SK-MEL-5 (cell line): Measurements from ENCODE around the gene LENG9. TPM values are rescaled to one million over a fixed set of nuclear protein-coding genes. Genes with fewer than 3 reads are reported as not detected.
"Not testable (repeated sequence)": the region's sequence is repeated elsewhere in the genome, so short reads cannot be mapped to it uniquely, and the experiment has no call there.

Experiments used
- DNase-seq: peaks from one replicate; pipeline ENCODE4 v3.0.0-alpha.2; 2016; ENCODE audit warnings: low read depth, low spot score
- in situ Hi-C: cut with HindIII; loops from 2 replicates; pipeline ENCODE4 v1.10.0; 2016; ENCODE audit warnings: low sequenced_read_pairs, high pct_unique_total_duplicates, low pct_unique_long_range_greater_than_20kb
- polyA plus RNA-seq, 2 experiments: library from polyadenylated mRNA; depleted of rRNA; stranded (reverse); fragments of >200 nt; gene quantifications; 2 replicates each; pipeline ENCODE4 v1.2.3, GENCODE V29; 2015
- total RNA-seq: library from RNA; depleted of rRNA; stranded (reverse); fragments of >200 nt; shearing (Covaris generic); gene quantifications from 2 replicates; pipeline ENCODE4 v1.2.3, GENCODE V29; 2014; rRNA removed

LENG9 gene
- 6.1 and 7.2 TPM in 2 replicates for total RNA-seq
- polyA plus RNA-seq (2015; cell fraction: cytosol; rRNA removed), result 7.9 and 9.2 TPM in 2 replicates
- 1.5 and 3.3 TPM in 2 replicates for polyA plus RNA-seq (2015; cell fraction: nucleus; rRNA removed)

DNA sequence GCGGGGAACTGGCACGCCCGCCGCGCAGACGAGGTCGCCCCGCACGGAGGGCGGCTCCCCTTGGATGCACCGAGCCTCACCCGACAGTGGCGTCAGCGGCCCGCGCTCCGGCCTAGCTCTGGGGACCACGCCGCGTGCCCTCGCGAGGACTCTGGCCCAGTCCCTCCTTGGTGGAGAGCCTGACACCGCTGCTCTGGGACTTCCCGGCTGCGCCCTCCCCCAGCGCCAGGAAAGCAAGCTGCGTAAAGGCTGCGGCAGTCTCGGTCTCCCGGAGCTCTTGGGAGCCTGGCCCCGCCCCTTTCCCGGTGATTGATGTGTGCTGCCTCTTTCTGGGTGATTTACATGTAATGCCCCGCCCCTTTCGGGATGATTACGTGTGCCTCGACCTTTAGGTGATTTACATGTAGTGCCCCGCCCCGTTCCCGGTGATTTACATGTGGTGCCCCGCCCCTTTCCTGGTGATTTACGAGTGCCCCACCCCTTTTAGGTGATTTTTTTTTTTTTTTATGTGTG, at the start of gene LENG9:
LENG9 (minus strand) TSS at position 248 of the 513 bp plus-strand sequence. CDS start 252 bp downstream, outside the sequence.
- peak; percentile 97 for DNase-seq
- in situ Hi-C loops, result no loop called here

DNA sequence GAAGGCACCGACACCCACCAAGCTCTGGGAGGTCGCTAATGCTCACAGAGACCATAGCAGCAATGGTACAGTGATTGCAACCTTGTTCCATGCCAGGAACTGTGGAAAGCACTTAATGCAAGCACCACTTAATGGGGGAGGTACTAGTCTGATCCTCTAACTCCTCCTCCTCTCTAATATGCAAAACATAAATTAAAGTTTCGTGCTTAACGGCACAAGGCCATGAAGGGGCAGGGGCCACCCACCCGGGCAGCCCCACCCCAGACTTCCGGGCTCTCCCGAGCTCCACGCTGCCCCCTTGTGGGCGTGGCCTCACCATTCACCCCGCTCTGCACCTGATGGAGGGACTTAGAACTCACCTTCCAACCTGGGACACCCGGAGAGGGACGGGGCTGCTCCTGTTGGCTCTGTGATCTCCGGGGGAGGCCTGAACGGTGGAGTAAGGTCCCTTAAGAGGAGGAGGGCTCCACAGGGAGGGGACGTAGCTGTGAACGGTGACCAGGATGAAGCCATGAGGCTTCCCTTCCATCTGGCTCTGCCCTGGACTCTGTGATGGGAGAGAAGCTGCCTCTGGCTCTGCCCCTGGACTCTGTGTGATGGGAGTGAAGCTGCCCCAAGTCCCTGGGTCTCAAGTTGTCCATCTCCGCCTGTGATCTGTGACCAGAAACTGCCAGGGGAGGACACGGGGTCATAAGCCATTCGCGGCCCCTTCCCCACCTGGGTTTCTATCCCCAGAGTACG, 45.8 kb upstream of the LENG9 start:
- in situ Hi-C loops, DNase-seq: not testable (repeated sequence)

DNA sequence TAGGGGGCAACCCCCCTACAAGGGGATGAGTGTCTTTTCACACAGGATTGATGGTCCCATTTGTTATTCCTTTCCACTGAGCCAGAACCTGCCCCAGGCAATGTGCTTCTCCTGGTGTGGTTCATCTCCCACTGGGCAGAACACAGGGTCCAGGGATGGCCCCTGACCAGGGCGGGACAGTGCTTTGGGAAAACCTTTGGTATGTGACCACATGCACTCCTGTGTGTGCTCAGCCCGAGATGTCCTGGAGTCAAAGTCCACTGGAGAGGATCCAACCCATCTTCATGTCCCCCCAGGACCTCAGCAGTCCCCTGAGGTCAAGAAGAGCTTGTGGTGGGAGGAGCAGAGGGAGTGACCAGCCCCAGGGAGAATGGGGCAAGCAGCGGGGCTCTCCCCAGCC, 44.9 kb upstream of the LENG9 start:
- DNase-seq, in situ Hi-C loops: not testable (repeated sequence)

DNA sequence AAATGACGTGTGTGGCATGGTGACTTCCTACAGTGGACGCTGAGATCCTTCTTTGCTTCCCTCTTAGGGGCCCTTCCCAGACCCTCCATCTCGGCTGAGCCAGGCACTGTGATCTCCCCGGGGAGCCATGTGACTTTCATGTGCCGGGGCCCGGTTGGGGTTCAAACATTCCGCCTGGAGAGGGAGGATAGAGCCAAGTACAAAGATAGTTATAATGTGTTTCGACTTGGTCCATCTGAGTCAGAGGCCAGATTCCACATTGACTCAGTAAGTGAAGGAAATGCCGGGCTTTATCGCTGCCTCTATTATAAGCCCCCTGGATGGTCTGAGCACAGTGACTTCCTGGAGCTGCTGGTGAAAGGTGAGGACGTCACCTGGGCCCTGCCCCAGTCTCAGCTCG, 44.2 kb upstream of the LENG9 start:
- in situ Hi-C loops, result no loop called here
- DNase-seq, result no peak

GRCh38 chr19:54507038-54507717, 43.6 kb upstream of the LENG9 start:
- DNase-seq, in situ Hi-C loops: not testable (repeated sequence)

GRCh38 chr19:54506079-54506478, 42.5 kb upstream of the LENG9 start:
- in situ Hi-C loops, result no loop called here

GRCh38 chr19:54505542-54505941, 42.0 kb upstream of the LENG9 start:
- in situ Hi-C loops, result not testable (repeated sequence)

More at GRCh38 chr19:54506079-54506478, 42.5 kb upstream of the LENG9 start:
- no peak for DNase-seq

DNA sequence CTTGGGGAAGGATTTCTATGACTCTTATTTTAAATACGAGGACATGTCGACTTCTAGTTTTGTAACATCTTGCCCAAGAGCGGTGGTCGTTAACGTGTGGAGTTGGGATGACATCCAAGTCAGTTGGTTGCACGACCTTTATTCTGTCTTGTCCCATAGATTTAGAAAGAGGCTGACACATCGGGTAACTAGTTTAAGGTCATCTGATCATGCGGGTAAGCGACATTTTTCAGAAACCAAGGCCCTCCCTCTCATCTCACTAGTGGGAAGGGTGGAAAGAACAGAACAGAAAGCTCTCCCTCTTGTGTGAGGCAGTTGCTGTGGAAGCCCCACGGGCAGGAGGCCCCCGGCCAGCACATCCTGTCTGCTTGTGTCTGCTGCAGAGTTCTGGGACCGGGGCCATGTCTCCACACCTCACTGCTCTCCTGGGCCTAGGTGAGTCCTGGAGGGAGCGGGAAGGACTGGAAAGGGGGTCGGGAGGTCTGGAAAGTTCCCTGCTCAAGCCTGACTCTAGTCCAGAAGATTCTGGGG, 39.0 kb upstream of the LENG9 start, which contains the start of gene LAIR2:
LAIR2 (plus strand) TSS at position 314 of the 531 bp plus-strand sequence; CDS start at position 402, 88 bp downstream.
- in situ Hi-C loops, result no loop called here
- no peak for DNase-seq

More at GRCh38 chr19:54505542-54505941, 42.0 kb upstream of the LENG9 start:
- not testable (repeated sequence) for DNase-seq

DNA sequence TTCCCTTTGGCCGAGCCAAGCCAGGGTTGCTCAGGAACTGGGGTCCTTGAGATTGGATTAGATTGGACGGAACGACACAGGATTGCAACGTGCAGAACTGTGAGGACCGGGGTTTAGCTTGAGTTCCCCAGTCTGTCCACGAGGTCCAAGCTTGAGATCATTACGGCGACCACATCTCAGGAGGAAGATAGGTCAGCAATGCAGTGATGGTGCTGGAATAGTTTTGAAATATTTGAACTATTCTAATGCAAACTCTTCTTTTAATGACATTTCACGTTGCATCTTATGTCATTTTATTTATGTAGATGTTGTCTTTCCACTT, 34.8 kb upstream of the LENG9 start:
- in situ Hi-C loops, result not testable (repeated sequence)

DNA sequence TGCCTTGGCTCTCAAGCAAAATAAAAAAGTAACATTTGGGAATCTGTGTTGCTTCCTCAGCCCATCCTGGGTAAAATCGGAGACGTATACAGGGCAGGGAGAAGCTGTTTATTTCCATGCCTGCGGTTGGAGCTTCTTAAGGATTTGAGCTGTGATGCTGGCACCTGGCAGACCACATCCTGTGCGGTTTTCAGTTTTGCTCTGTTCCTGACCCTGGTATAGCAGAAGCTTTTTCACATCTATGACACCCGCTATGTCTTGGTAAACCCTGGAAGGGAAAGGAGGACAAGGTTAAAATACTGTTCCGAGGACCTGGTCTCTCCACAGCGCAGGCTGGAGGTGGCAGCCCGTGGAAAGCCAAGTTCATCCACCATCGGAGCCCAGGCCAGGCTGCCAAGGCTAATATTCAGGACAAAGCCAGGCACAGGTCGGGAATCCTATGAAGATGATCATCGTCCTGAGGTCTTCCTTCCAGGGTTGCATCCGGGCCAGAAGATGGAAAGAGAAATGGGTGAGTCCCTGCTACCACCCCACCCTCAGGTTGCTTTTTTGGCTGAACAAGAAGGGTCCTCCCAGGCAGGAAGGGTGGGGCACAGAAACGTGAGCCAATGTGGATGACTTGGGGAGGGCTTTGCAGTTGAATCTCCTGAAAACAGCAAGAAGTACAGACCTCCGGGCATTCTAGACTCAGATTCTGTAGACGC, 34.3 kb upstream of the LENG9 start:
- DNase-seq, in situ Hi-C loops: not testable (repeated sequence)

More for the DNA sequence above, 34.8 kb upstream of the LENG9 start:
- not testable (repeated sequence) for DNase-seq

- DNase-seq, in situ Hi-C loops: not testable (repeated sequence)
Measured at GRCh38 chr19:54495284-54495683, 31.7 kb upstream of the LENG9 start.

DNA sequence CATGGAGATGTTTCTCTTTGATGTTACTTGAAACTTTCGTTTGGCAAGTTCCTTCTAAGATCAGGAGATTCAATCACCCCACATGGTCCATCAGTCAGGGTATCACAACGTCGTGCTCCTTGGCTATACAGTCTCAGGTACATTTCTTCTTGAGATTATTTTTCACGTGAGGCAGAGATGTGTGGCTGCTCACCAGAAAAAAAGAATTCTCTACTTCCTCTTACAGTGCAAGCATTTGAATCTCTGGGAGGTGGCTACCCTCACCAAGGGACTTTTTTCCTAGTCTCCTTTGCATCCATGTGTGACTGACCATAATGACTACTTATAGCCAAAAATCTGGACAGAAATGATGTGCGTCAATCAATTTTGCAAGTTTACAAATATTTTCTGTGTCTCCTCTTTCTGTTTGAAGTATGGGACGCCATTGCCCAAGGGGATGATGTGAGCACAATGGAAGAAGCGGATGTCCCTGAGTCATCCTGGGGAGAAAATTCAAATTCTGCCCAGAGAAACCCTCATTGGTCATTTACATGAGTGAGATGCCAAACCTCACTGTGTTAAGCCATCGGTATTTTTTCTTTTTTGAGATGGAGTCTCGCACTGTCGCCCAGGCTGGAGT, 30.5 kb upstream of the LENG9 start:
- DNase-seq, result no peak
- in situ Hi-C loops, result no loop called here

- in situ Hi-C loops, DNase-seq: not testable (repeated sequence)
Measured at GRCh38 chr19:54493056-54493455, 29.5 kb upstream of the LENG9 start.

- DNase-seq, result no peak
- in situ Hi-C loops, result no loop called here
Measured at GRCh38 chr19:54492568-54492967, 29.0 kb upstream of the LENG9 start.

DNA sequence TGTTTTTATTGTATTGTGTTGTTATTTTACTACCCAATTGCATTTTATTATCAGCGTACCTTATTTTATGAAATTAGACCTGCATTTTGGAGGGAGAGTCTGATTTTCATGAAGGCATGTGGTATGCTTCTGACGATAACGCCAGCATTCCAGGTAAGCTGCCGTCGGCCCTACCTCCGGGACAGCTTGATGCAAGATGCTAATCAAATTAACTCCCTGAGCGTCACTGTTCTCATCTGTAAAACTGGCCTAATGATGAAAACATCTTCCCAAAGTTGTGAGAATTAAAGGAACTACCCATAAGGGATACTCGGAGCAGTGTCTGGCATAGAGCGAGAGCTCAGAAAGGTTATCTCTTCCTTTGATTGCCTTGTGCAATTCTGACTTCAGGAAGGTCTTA, 26.2 kb upstream of the LENG9 start:
- DNase-seq, result no peak
- in situ Hi-C loops, result no loop called here

GRCh38 chr19:54489341-54489740, 25.8 kb upstream of the LENG9 start:
- in situ Hi-C loops, result no loop called here
- no peak for DNase-seq

GRCh38 chr19:54485851-54486250, 22.3 kb upstream of the LENG9 start:
- in situ Hi-C loops, result no loop called here
- DNase-seq, result no peak
